ENCODE data around the gene PKD1L1.

Gene PKD1L1

DNA sequence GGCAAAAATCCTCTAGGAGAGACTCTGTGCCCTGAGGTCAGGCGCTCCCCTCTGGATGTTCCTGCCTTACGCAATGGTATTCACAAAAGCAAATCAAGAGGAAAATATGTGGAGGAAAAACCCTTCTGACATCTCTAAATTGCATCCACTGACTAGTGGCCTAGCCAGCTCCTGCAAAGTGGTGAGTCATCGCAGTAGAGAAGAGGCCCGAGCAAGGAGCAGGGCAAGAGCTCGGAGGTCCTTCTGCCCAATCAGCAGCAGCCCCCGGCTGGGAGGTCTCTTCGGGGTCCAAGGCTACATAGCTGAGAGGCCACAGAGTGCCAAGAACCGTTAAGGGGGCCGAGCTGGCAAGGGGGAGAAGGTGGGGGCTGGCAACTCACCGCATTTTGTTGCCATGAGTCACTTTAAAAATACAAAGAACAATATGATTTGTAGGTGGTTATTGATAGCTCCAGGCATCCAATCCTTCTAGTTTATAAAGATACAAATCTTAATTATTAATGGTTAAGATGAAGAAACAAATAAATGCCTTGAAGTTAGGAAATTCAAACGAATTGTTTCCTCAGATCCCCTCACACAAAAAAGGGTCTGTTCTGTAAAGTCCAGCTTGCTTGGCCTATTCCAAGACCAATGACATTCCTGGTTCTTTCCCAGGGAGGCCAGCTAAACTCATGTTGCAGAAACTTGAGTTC is 161.6 kb downstream of the PKD1L1 start:
- no peak for DNase-seq

GRCh38 chr7:47785923-47786556 is 162.2 kb downstream of the PKD1L1 start:
- no peak for DNase-seq

DNA sequence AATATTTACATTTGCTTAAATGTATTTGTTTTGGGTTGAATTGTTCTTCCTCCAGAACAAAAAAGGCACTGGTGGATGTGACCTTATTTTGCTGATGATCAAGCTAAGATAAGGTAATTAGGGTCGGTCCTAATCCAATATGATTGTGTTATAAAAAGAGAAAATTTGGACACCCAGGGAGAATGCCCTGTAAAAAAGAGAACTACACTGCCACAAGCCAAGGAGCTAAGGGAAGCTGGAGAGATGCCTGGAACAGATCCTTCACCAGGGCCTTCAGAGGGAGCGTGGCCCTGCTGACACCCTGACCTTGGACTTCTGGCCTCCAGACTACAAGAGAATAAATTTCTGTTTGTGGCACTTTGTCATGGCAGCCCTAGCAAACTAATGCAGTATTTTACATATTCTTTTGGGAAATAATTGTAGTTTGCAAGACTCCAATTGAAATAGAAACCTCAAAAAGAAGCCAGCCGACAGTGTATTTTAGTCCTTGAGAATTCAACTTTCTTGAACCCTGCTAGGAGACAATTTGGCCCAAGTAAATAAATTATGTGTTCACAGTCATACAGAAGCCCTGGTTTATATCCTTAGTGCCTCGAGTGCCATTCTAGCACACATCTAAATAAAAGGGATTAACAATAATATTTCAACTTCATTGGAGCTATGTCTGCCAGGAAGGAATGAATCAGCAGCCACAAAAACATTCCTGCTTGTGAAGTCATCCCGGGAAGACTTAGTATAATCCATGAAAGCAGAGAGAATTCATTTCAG is 164.6 kb downstream of the PKD1L1 start:
- no peak for DNase-seq

DNA sequence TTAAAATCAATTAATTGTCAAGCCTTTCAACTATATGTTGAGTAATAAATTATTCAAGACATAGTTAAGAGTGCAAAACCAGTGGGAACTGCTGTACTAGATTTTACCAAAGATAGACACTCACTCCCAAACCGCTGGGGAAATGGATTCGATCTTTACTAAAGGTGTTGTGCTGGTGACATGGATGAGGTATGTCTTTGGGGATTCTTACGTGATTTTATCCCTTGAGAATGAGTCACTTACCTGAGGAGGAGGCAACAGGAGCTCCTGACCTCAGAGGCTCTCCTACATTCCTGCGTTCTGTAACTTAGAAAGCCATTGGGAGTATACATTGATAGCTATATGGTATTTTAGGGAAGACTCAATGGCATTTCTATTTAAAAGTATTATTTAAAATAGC is 165.5 kb downstream of the PKD1L1 start:
- no peak for DNase-seq

GRCh38 chr7:47782022-47782421 is 166.2 kb downstream of the PKD1L1 start:
- DNase-seq: no peak

DNA sequence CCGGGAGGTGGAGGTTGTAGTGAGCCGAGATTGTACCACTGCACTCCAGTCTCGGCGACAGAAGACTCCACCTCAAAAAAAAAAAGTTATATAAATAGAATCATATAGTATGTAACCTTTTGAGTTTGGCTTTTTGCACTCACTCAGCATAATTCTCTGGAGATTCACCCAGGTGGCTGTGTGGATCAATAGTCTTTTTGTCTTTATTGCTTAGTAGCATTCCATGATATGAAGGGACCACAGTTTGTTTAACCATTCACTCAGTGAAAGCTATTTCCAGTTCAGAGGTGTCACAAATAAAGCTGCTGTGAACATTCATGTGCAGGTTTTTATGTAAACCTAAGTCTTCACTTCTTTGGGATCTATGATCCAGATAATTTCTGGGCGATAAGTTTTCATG is 167.7 kb downstream of the PKD1L1 start:
- no peak for DNase-seq

DNA sequence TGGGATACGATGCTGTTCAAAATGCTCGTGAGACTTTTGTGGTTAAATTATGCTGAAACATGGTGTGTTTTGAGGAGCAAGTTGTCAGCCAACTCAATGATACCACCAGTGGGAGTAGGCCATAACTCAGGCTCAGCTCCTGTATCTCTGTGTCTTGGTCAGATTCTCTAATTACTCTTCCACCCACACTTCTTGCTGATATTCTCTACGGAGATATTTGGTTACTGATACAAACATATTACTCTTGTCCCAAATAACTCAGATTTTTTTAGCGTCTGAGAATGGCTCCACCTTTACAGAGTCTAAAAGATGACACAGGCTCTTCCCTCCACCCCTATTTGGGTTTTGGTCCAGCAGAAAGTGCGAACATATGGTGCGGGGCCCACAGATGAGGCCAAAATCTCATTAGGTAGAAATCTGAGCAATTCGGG is 168.9 kb downstream of the PKD1L1 start:
- no peak for DNase-seq

GRCh38 chr7:47778153-47778661 is 170.1 kb downstream of the PKD1L1 start:
- no peak for DNase-seq

GRCh38 chr7:47777531-47778152 is 170.6 kb downstream of the PKD1L1 start:
- DNase-seq: no peak

- no peak for DNase-seq
These were observed 171.9 kb downstream of the PKD1L1 start for GRCh38 chr7:47776335-47776734.

DNA sequence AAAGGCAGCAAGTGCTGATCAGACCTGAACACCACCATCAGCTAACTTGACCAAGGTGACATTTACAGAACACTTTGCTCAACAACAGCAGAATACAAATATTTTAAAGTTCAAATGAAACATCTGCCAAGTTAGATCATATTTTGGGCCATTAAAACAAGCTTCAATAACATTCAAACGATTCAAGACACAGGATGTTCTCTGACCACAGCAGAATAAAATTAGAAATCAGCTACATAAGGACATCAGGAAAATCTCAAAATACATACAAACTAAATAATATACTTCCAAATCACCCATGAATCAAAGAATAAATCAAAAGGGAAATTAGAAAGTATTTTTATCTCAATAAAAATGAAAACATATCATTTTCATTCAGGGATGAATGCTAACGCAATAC is 173.0 kb downstream of the PKD1L1 start:
- no peak for DNase-seq

DNA sequence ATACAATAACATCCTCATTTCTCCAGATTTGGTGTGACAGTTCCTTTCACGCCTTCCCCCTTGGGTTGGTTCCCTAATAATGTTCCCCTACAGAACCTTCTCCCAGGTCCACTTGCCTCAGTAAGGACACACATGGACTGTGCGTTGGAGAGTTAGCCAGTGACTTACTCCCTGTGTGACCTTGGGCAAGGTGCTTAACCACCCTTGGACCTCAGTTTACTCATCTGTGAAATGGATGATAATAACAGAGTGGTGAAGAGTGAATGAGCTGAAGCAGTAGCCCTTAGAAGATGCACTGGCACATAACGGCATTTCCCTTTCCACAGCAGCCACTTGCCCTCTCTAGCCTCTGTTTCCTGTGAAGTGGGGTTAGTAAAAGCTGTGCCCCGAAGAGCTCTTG is 175.8 kb downstream of the PKD1L1 start:
- no peak for DNase-seq

GRCh38 chr7:47771990-47772360 is 176.3 kb downstream of the PKD1L1 start:
- no peak for DNase-seq

DNA sequence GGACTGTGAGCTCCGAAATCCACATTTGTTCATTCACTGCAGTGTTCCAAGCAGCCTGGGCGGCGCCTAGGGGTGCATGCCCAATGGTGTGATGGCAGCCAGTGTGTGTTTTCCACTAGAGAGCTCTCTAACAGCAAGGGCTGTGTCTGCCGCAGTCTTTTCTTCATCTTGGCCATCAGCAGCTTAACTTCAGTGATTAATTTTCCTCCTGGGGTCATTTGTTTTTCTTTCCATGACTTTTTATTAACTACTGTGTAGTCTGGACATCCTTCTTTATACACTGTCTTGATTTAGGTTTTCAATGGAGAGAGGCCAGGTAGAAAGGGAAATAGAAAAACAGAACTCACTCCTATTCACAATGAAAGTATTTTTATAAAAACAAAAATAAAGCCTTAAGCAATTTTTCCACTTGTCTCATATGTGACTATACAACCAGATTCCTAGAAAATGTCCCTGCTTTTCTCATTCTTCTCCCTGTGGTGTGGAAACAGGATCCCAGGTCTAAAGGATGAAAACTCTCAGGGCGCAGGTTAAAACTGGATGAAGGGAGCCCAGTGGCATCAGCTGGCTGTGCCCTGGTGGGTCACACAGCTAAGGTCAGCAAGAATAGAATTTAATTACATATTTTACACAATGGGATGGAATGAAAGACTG is 176.8 kb downstream of the PKD1L1 start:
- no peak for DNase-seq

- no peak for DNase-seq
These were observed 182.1 kb downstream of the PKD1L1 start for GRCh38 chr7:47766126-47766525.

DNA sequence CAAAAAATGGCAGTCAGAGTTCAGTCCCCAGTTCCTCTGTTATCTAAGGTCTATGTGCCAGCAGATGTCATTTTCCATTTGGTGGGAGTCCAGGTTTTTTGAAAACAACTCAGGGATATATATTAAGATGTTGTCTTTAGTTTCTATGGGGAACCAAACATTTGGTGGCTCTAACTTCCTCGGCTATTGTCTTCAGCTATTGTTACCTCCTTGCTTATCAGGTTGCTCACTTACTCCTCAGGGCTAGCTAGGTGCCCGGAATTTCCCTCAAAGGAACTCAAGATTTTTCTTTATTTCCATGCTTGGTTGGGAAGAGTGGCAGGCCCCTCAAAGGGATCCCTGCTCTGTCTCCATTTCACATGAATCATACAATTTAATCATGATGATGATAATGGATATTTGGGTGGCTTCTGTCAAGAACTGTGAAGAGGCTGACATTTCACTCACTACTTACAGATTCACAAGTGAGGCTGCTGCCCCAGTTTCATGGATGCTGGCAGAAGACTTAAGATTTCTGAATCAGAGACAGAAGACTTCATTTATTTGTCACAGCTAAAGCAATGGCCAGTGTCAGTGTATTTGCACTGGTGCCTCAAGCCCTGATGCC is 182.8 kb downstream of the PKD1L1 start:
- DNase-seq: no peak

GRCh38 chr7:47764746-47765145 is 183.5 kb downstream of the PKD1L1 start:
- DNase-seq: no peak

- no peak for DNase-seq
These were observed 184.9 kb downstream of the PKD1L1 start for GRCh38 chr7:47763063-47763974.

- DNase-seq: no peak
These were observed 185.6 kb downstream of the PKD1L1 start for GRCh38 chr7:47762746-47763062.

- DNase-seq: no peak
These were observed 186.1 kb downstream of the PKD1L1 start for GRCh38 chr7:47762207-47762606.

DNA sequence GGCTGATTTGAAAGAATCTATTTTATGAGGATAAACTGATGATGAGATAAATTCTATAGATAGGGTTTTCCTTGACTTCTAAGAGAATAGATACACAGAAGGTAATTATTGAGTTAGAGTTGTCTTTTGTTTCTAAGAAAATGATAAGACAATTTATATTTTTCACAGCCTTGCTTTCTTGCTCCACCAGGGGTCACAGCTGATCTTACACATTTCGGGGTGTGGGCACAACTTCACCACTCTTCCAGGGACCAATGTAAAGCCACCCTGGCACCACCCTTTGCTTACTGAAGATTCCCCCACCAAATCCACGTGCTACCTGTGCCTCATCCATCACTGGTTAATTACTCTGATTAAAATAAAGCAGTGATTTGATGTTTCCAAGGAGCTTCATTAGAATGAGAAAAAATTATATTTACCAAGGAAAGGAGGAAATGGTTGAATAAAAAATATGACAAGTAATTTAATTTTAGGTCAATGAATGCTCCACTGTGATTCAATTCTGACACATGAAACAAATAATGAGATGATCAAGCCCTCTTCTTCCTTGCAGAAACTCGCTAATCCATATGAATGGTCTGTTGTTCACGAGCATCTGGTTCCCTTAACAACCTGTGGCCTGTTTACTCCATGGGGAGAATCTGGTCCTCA is 189.1 kb downstream of the PKD1L1 start:
- DNase-seq: no peak
